PC-3 (cell line): ENCODE data around the gene ANKRD23. TPM values are rescaled to one million over a fixed set of nuclear protein-coding genes. Genes with fewer than 3 reads are reported as not detected.

Experiments
- ATAC-seq: fragments of 200-7000 bp; cut with Tn5 transposase; 2 replicates; pipeline ENCODE4 v1.9.1; 2020; ENCODE audit warnings: mild to moderate bottlenecking, moderate library complexity
- BruUV-seq: library from RNA; stranded (reverse); fragments of 400-500 nt; replicated peaks from 2 replicates; lab custom pipeline; 2021; lab: Mats Ljungman, UMichigan
- CTCF ChIA-PET: fragments of 300-600 bp; sonication (Branson Sonifier 250); formaldehyde crosslinking; loops from one replicate; lab custom pipeline; 2022; ENCODE audit warnings: antibody characterized with exemption; lab: Charles Lee
- POLR2A ChIA-PET: fragments of 300-600 bp; sonication (Branson Sonifier 250); formaldehyde crosslinking; loops from one replicate; lab custom pipeline; 2022; ENCODE audit warnings: antibody characterized with exemption; ENCODE audit not compliant: unreplicated experiment; lab: Charles Lee
- DNase-seq: peaks from one replicate; pipeline ENCODE4 v3.0.0-alpha.2; 2015
- H2AFZ ChIP-seq: fragments of 300-600 bp; sonication (generic); 2 replicates; pipeline ENCODE4 v1.6.0; 2016; ENCODE audit warnings: antibody characterized with exemption, low read length
- H3F3A ChIP-seq: fragments of 300-600 bp; sonication (generic); one replicate; pipeline ENCODE4 v1.6.0; 2017; ENCODE audit warnings: antibody characterized with exemption, low read length, control low read depth, mild to moderate bottlenecking; ENCODE audit not compliant: unreplicated experiment
- H3K27ac ChIP-seq: fragments of 300-600 bp; sonication (generic); 2 replicates; pipeline ENCODE4 v1.5.1; 2016; ENCODE audit warnings: mild to moderate bottlenecking, low read length
- H3K27me3 ChIP-seq: fragments of 300-600 bp; sonication (generic); 2 replicates; pipeline ENCODE4 v1.6.1; 2016; ENCODE audit warnings: low read length, mixed read lengths
- H3K36me3 ChIP-seq: fragments of 300-600 bp; sonication (generic); 2 replicates; pipeline ENCODE4 v1.6.1; 2016; ENCODE audit warnings: low read depth, mixed run types, low read length, mixed read lengths
- H3K4me1 ChIP-seq: fragments of 300-600 bp; sonication (generic); 2 replicates; pipeline ENCODE4 v1.5.1; 2016; ENCODE audit warnings: low read length; ENCODE audit not compliant: insufficient read depth
- H3K4me2 ChIP-seq: fragments of 300-600 bp; sonication (generic); 2 replicates; pipeline ENCODE4 v1.6.0; 2016; ENCODE audit warnings: low read length
- H3K4me3 ChIP-seq: fragments of 300-600 bp; sonication (generic); 2 replicates; pipeline ENCODE4 v1.5.1; 2016; ENCODE audit warnings: mild to moderate bottlenecking, low read length, mixed read lengths
- H3K79me2 ChIP-seq: fragments of 300-600 bp; sonication (generic); 2 replicates; pipeline ENCODE4 v1.6.1; 2017; ENCODE audit warnings: low read length, mixed read lengths
- H3K9ac ChIP-seq: fragments of 300-600 bp; sonication (generic); 2 replicates; pipeline ENCODE4 v1.6.0; 2016; ENCODE audit warnings: mild to moderate bottlenecking, low read length
- H3K9me2 ChIP-seq: fragments of 300-600 bp; sonication (generic); replicated peaks from 2 replicates; pipeline ENCODE4 v1.6.1; 2016; ENCODE audit warnings: mixed run types, low read length, mixed read lengths
- H3K9me3 ChIP-seq: fragments of 300-600 bp; sonication (generic); 2 replicates; pipeline ENCODE4 v1.6.1; 2016; ENCODE audit warnings: low read length, mixed read lengths
- H4K20me1 ChIP-seq: fragments of 300-600 bp; sonication (generic); 2 replicates; pipeline ENCODE4 v1.6.1; 2016; ENCODE audit warnings: low read length, mixed read lengths
- EZH2 ChIP-seq: fragments of 300-600 bp; sonication (generic); IDR thresholded peaks from one replicate; pipeline ENCODE4 v1.6.1; 2017; ENCODE audit warnings: antibody characterized with exemption, mild to moderate bottlenecking, low read length; ENCODE audit not compliant: unreplicated experiment
- EZH2phosphoT487 ChIP-seq: fragments of 300-600 bp; sonication (generic); IDR thresholded peaks from 2 replicates; pipeline ENCODE4 v1.6.1; 2018; ENCODE audit warnings: mild to moderate bottlenecking, antibody characterized with exemption, low read length, borderline replicate concordance
- intact Hi-C: fragments of 100-400 bp; cut with micrococcal nuclease; formaldehyde crosslinking; loops from 2 replicates; pipeline ENCODE4 v1.9.0; 2023
- total RNA-seq: library from RNA; depleted of rRNA; stranded (reverse); fragments of >200 nt; gene quantifications from 2 replicates; pipeline ENCODE4 v1.2.3, GENCODE V29; 2014
- TF ChIP-seq, protein P1 (sequence below): fragments of 300-600 bp; sonication (generic); conservative IDR thresholded peaks from 2 replicates; pipeline ENCODE4 v1.5.1; 2017; ENCODE audit warnings: antibody characterized with exemption, low read depth, mild to moderate bottlenecking, low read length

The ANKRD23 gene
- total RNA-seq, 1 experiment from 2014 or later = 8.2 TPM

DNA sequence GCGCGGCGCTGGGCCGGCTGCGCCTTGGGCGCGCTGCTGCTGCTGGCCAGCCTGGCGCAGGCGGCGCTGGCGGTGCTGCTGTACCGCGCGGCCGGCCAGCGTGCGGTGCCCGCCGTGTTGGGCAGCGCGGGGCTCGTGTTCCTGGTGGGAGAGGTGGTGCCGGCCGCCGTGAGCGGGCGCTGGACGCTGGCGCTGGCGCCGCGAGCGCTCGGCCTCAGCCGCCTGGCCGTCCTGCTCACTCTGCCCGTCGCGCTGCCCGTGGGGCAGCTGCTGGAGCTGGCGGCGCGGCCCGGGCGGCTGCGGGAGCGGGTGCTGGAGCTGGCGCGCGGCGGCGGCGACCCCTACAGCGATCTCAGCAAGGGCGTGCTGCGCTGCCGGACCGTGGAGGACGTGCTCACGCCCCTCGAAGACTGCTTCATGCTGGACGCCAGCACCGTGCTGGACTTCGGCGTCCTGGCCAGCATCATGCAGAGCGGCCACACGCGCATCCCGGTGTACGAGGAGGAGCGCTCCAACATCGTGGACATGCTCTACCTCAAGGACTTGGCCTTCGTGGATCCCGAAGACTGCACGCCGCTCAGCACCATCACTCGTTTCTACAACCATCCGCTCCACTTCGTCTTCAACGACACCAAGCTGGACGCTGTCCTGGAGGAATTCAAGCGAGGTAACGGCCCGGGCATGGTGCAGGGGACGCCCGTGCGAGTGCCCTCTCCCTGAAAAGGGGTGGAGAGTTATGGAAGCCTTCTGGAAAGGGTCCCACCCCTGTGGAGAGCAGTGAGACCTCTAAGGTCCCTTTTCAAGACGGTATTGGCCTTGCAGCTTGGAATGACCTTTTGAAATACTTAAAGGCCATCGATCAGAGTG lies 26.8 kb downstream of the ANKRD23 start:
- Histone ChIP-seq H3K4me1 (peaks cover 18% of the 10 kb centered on the region), H3K9ac (0 out of 2 replicates have a peak overlapping the region, but pooled peaks have one; percentile 2), H3K9me2 (no peaks in the 10 kb centered on the region), H3K27me3 (no peaks in the 10 kb centered on the region), H3K27ac (no peak overlapping the region), H2AFZ (peak overlapping the region; percentile 44; the same call in 1 of the 2 replicates), H3K79me2 (peaks cover 48% of the 10 kb centered on the region), H3K9me3 (no peaks in the 10 kb centered on the region), H3F3A (no peaks in the 10 kb centered on the region), H3K36me3 (no peaks in the 10 kb centered on the region), H3K4me2 (peak overlapping the region; percentile 91), H3K4me3 (peak overlapping the region; percentile 69), H4K20me1 (peaks cover 30% of the 10 kb centered on the region)
- no TSS peak for BruUV-seq
- DNase-seq (peak; percentile 22), ATAC-seq (peak; percentile 3)
- TF ChIP-seq, protein P1, sequence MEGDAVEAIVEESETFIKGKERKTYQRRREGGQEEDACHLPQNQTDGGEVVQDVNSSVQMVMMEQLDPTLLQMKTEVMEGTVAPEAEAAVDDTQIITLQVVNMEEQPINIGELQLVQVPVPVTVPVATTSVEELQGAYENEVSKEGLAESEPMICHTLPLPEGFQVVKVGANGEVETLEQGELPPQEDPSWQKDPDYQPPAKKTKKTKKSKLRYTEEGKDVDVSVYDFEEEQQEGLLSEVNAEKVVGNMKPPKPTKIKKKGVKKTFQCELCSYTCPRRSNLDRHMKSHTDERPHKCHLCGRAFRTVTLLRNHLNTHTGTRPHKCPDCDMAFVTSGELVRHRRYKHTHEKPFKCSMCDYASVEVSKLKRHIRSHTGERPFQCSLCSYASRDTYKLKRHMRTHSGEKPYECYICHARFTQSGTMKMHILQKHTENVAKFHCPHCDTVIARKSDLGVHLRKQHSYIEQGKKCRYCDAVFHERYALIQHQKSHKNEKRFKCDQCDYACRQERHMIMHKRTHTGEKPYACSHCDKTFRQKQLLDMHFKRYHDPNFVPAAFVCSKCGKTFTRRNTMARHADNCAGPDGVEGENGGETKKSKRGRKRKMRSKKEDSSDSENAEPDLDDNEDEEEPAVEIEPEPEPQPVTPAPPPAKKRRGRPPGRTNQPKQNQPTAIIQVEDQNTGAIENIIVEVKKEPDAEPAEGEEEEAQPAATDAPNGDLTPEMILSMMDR = no peak
- no peak for TF ChIP-seq EZH2
- no peak for TF ChIP-seq EZH2phosphoT487
- intact Hi-C loops = loop anchor here (5.0 kb wide), 1 partner anchor 75 kb away; the partner anchor contains the start of gene LMAN2L
- ChIA-PET CTCF (interaction anchor here (0.6 to 0.9 kb wide), 2 partner anchors 28 to 55 kb away, joined by 3 read pairs; no protein-coding TSS in a partner anchor), POLR2A (no interaction called here)

DNA sequence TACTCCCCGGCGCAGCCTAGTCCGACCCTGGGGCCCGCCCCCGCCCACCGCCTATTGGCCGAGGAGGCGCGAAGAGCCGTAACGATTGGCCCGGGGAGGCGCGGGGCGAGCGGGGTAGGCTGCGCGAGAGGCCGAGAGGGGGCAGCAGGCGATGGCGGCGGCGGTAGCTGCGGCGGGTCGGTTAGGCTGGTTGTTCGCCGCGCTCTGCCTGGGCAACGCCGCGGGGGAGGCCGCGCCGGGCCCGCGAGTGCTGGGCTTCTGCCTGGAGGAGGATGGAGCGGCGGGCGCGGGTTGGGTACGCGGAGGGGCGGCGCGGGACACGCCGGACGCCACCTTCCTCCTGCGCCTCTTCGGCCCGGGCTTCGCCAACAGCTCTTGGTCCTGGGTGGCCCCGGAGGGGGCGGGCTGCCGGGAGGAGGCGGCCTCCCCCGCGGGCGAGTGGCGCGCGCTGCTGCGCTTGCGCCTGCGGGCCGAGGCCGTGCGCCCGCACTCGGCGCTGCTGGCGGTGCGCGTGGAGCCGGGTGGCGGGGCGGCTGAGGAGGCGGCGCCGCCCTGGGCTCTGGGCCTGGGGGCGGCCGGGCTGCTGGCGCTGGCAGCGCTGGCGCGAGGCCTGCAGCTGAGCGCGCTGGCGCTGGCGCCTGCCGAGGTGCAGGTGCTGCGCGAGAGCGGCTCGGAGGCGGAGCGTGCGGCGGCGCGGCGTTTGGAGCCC lies 27.5 kb downstream of the ANKRD23 start, which contains the start of gene CNNM3:
Gene CNNM3, plus strand, starts transcription at position 142 of the 709 bp plus-strand sequence. Its CDS starts 10 bp downstream, at position 152.
- no peak within 1 kb of the TSS; the same call in 1 of the 2 replicates for H3K27ac ChIP-seq
- BruUV-seq = no TSS peak
- POLR2A ChIA-PET = interaction anchor here (0.6 kb wide), 1 partner anchor 98 kb away, joined by 3 read pairs; no protein-coding TSS in a partner anchor

More for the DNA sequence above, 27.5 kb downstream of the ANKRD23 start, which contains the start of gene CNNM3:
- no peaks in the 10 kb centered on the region for H3K27me3 ChIP-seq
- peak within 1 kb of the TSS; percentile 90 for H2AFZ ChIP-seq
- H3K36me3 ChIP-seq = no peaks in the 10 kb centered on the region
- peak within 1 kb of the TSS; percentile 94 for H3K4me2 ChIP-seq
- DNase-seq (peak; percentile 94), ATAC-seq (peak; percentile 91)
- H3K79me2 ChIP-seq = peaks cover 43% of the 10 kb centered on the region
- no peaks in the 10 kb centered on the region for H3F3A ChIP-seq
- intact Hi-C loops = loop anchor here (5.0 kb wide), 1 partner anchor 74 kb away; the partner anchor contains the start of gene LMAN2L
- CTCF ChIA-PET = interaction anchor here (0.6 to 0.9 kb wide), 3 partner anchors 29 to 76 kb away, joined by 3 to 5 read pairs (median 3); partner anchors contain the start of gene LMAN2L
- peak within 1 kb of the TSS; percentile 63 for H3K9ac ChIP-seq
- TF ChIP-seq EZH2 = no peak
- TF ChIP-seq, protein P1 = peak; percentile 39
- H3K9me2 ChIP-seq = no peaks in the 10 kb centered on the region
- H4K20me1 ChIP-seq = peaks cover 28% of the 10 kb centered on the region
- peak within 1 kb of the TSS; percentile 76 for H3K4me3 ChIP-seq
- no peaks in the 10 kb centered on the region for H3K9me3 ChIP-seq
- peaks cover 18% of the 10 kb centered on the region for H3K4me1 ChIP-seq
